ENCODE results near the gene DUSP6. TPM values are rescaled to one million over a fixed set of nuclear protein-coding genes. Genes with fewer than 3 reads are reported as not detected.

The DUSP6 gene, protein sequence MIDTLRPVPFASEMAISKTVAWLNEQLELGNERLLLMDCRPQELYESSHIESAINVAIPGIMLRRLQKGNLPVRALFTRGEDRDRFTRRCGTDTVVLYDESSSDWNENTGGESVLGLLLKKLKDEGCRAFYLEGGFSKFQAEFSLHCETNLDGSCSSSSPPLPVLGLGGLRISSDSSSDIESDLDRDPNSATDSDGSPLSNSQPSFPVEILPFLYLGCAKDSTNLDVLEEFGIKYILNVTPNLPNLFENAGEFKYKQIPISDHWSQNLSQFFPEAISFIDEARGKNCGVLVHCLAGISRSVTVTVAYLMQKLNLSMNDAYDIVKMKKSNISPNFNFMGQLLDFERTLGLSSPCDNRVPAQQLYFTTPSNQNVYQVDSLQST
- 10 to 100 TPM; 23.1 to 63.0 (median 35.7) TPM for polyA plus RNA-seq (ENCODE audit: low read depth in 6 of 6)

DNA sequence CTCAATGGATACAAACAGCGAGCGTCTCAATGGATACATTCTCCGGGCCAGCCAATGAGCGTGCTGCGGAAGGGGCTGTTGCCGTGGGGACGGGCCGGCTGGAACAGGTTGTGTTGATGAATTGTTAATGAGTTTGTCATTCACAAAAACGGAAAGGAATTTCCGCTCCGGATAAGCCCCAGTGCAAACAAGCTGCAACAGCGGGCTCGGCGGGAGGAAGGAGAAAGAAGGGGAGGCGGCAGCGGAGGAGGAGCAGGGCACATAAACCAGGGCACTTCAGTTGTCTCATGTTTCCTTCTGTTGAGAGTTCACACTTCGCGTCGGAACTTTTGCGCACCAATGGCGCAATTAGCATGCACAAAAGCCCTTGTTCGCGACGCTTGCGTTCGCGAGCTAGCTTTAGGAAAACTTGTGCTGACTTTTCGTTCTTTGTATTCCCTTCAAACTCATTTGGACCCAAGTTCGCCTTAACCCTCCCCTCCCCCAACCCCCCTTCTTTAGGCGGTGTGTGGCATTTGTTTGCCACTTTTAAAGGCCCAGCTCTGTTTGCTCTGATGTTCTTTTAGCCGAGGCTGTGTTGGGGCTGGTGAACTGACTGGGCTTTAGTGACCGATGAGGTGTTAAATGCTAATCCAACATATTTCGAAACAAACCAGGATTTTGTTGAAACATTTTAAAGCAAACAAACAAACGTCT, at the start of gene DUSP6:
DUSP6 (minus strand) TSS at position 10 of the 696 bp plus-strand sequence. CDS start 462 bp downstream, outside the sequence.
- H3K9me3 Mint-ChIP-seq = no peaks in the 10 kb centered on the region
- no peaks in the 10 kb centered on the region for H3K36me3 Mint-ChIP-seq
- H3K4me3 Mint-ChIP-seq = peak within 1 kb of the TSS; percentile 96 to 100 (median 96)
- ATAC-seq (ENCODE audit: low read depth in 2 of 2) (peak; percentile 55 to 58), DNase-seq (peak; percentile 85)
- peaks cover 40 to 69% (median 57%) of the 10 kb centered on the region in 3 donors for H3K4me1 Mint-ChIP-seq
- peak within 1 kb of the TSS; percentile 91 to 99 (median 98) for H3K27ac Mint-ChIP-seq
- H3K27me3 Mint-ChIP-seq = no peaks in the 10 kb centered on the region

DNA sequence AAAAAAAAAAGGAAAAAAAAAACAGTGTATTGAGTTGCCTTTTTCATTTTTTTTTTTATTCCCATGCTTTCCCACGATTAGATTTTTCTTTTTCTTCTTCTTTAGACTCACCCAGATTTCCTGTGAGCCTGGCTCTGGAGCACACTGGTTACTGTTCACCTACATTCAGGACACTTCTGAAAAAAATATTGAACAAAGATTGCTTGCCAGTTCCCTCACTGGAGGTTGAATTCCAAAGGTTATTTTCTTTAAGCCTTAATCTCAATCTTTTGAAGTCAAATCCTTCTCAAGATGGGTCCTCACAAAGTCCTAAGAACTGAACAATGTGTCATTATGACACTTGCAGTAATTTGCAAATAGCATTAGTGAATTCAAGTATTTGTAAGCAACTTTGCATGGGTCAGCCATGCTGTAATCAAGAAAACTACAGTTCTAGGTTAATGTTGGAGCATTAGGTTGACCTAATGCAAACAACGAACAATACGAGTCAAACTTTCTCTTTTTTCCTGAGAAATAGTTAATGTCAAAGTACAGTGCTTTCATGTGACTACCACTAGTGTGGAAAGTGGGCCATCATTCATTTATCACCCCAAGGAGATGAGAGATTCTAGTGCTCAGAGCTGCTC, 49.2 kb upstream of the DUSP6 start:
- Mint-ChIP-seq H3K36me3 (peaks cover 4 to 14% of the 10 kb centered on the region in 2 donors), H3K9me3 (peaks cover 0 to 2% (median 0%) of the 10 kb centered on the region in 7 donors), H3K4me3 (no peak overlapping the region), H3K27me3 (no peaks in the 10 kb centered on the region), H3K4me1 (peaks cover 5 to 12% (median 9%) of the 10 kb centered on the region in 3 donors), H3K27ac (peak overlapping the region in 1 of 6 donors; percentile 1)
- ATAC-seq (ENCODE audit: low read depth in 2 of 2) (no peak), DNase-seq (no peak)

DNA sequence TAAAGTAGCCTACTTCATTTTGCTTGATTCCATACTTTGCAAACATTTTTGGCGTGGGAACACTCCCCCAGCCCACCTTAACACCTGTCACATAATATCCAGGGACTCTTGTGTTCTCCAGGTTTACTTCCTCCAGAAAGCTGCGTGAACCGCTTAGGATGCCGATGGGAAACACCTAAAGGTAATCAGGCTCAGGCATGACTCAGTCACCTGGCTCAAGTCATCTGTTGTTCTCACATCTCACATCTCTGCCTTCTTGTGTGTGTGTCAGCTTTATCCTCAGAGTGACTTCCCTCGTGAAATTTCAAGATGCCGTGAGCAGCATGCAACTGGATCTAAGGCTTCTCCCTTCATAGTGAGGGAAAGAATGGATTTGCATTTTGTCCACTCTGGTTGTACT, 48.1 kb upstream of the DUSP6 start:
- H3K9me3 Mint-ChIP-seq = peaks cover 0 to 2% (median 0%) of the 10 kb centered on the region in 7 donors
- H3K36me3 Mint-ChIP-seq = peaks cover 4 to 14% of the 10 kb centered on the region in 2 donors
- no peaks in the 10 kb centered on the region for H3K27me3 Mint-ChIP-seq
- peaks cover 5 to 12% (median 9%) of the 10 kb centered on the region in 3 donors for H3K4me1 Mint-ChIP-seq
- ATAC-seq (ENCODE audit: low read depth in 2 of 2) (no peak), DNase-seq (no peak)
- peak overlapping the region in 1 of 6 donors; percentile 44 for H3K27ac Mint-ChIP-seq
- no peak overlapping the region for H3K4me3 Mint-ChIP-seq

DNA sequence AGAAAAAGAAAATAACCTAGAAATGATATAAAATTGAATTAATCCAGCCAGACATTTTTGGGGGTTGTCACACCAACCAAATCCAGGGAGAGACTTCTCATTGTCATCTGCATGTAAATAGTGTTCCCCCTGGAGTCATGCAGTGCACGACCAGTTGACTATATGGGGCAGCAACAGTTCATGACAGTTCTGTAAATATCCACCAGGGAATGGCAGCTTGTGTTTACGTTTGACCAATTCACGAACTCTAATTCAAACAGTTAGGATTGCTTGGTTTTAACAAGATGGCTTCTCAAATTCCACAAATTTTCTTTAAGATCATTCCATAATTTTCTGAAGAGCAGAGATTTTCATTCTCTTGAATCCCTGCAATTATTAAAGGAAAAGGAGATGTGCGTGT, 43.4 kb upstream of the DUSP6 start:
- peaks cover 6 to 20% (median 12%) of the 10 kb centered on the region in 3 donors for H3K4me1 Mint-ChIP-seq
- DNase-seq (no peak), ATAC-seq (ENCODE audit: low read depth in 2 of 2) (no peak)
- no peaks in the 10 kb centered on the region for H3K27me3 Mint-ChIP-seq
- H3K4me3 Mint-ChIP-seq = no peak overlapping the region
- no peaks in the 10 kb centered on the region for H3K36me3 Mint-ChIP-seq
- H3K27ac Mint-ChIP-seq = peak overlapping the region in 1 of 6 donors; percentile 27
- no peaks in the 10 kb centered on the region for H3K9me3 Mint-ChIP-seq

DNA sequence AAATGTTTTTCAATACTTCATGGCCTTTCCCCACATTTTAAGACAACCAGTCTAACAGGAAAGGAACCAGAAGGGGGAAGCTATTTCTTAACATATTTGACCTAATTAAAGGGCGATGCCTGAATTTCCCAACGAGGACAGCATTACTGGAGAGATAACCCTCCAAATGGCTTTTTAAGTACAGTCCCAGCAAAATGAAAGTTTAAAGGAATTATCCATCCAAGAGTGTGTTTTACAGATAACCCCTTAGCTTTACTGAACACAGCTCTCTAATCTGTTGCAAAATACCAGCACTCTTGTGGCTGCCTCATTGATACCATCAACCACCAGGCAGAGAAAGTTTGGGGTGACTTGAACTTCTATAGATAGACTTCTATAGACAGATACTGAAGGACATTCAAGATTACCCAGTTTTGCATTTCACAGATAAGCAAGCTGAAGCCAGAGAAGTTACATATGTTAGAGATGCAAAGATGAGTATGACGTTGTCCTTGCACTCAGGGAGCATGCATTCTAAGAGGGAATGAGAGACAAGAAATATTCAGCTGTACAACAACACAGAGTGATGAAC, 41.3 kb upstream of the DUSP6 start:
- DNase-seq (no peak), ATAC-seq (ENCODE audit: low read depth in 2 of 2) (no peak)
- Mint-ChIP-seq H3K36me3 (no peaks in the 10 kb centered on the region), H3K27me3 (no peaks in the 10 kb centered on the region), H3K4me3 (no peak overlapping the region), H3K9me3 (no peaks in the 10 kb centered on the region), H3K27ac (no peak overlapping the region), H3K4me1 (peaks cover 16 to 33% (median 27%) of the 10 kb centered on the region in 3 donors)

DNA sequence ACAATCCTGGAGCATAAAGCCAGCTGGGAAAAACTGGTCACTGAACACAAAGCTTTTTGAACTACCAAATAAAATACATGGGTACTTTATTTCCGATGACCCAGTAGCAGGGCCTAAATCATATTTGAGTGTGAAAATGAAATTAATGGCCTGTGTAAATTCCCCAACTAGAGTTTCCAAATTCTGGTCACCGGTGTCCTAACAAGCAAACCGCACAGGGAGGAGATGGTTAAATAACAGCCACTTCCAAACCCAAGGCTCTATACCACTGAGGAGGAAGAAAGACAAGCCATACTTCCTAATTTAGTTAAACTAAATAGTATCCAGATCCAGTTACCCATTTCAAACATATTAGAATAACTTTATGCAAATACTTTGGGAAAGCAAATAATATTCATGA, 40.1 kb upstream of the DUSP6 start:
- Mint-ChIP-seq H3K9me3 (no peaks in the 10 kb centered on the region), H3K4me1 (peaks cover 12 to 22% (median 19%) of the 10 kb centered on the region in 3 donors), H3K4me3 (no peak overlapping the region), H3K27me3 (no peaks in the 10 kb centered on the region), H3K36me3 (no peaks in the 10 kb centered on the region), H3K27ac (peak overlapping the region in 1 of 6 donors; percentile 49)
- DNase-seq (no peak), ATAC-seq (ENCODE audit: low read depth in 2 of 2) (no peak)

DNA sequence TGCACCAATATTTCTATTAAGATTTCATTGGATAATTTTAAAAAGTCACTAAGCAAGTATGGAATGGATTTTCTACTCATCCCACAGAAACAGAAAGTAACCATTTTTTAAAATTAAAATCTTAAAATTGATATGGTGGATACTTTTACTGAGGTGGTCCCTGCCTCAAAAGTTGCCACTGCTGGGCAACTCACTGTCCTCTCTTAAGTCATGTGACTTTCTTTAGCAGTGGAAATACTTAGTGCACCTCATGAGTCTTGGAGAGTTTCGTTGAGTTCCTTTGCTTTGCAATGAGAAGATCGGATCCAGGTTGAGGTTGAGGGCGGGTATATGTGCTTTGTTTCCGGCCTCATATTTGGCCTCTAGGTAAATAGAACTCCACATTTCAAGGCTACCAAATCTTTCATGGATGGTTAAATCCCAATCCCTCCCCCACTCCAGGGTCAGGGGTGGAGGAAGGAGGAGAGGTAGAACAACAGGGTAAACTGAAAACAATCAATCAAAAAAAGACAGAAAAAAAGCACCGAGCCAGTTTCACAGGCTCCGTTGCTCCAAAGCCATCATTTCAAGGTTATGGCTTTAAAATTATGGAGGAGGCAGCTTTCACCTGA, 39.5 kb upstream of the DUSP6 start:
- DNase-seq (no peak), ATAC-seq (ENCODE audit: low read depth in 2 of 2) (no peak)
- no peaks in the 10 kb centered on the region for H3K9me3 Mint-ChIP-seq
- H3K27ac Mint-ChIP-seq = peak overlapping the region in 2 of 6 donors; percentile 36 to 49
- no peaks in the 10 kb centered on the region for H3K36me3 Mint-ChIP-seq
- H3K4me1 Mint-ChIP-seq = peaks cover 12 to 22% (median 19%) of the 10 kb centered on the region in 3 donors
- no peaks in the 10 kb centered on the region for H3K27me3 Mint-ChIP-seq
- H3K4me3 Mint-ChIP-seq = no peak overlapping the region

DNA sequence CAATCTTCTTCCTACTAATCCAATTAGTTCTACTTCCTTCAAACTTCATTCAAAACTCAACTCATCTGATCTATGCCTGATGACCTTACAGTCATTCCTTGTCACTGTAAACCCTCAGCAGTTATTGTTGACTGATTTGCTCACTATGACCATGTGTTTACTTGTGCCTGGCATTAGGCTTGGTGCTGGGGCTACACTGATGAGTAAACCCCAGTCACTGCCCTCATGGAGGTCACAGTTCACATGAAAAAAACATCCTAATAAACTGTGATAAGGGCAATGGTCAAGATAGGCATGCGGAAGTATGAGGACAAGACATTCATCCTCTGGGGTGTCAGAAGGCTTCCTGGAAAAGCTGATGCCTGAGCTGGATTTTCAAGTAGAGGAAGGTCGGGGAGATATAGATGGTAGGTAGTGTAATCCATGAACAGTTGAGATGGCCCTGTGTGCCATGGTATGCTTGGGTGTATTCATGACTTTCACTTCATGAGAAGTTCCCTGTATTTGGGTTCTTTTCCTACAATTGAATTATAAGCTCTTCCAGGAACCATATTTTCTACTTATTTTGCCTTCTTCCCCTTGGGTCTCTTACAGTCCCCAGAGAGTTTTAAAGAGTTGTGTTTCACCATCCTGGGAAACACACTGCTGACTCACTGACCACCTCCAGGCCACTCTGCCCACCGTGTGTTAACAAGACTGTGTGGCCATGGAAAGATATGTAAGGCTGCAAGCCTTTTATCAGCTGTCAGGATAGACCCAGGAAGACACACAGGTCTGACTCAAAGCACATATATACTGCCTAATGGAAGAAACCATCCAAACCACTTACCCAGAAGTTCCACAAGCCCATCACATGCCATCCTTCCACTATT, 38.7 kb upstream of the DUSP6 start:
- Mint-ChIP-seq H3K36me3 (no peaks in the 10 kb centered on the region), H3K27me3 (no peaks in the 10 kb centered on the region), H3K9me3 (no peaks in the 10 kb centered on the region), H3K4me3 (peak overlapping the region in 1 of 8 donors; percentile 74), H3K4me1 (peaks cover 12 to 22% (median 19%) of the 10 kb centered on the region in 3 donors), H3K27ac (no peak overlapping the region)
- DNase-seq (no peak), ATAC-seq (ENCODE audit: low read depth in 2 of 2) (no peak)

DNA sequence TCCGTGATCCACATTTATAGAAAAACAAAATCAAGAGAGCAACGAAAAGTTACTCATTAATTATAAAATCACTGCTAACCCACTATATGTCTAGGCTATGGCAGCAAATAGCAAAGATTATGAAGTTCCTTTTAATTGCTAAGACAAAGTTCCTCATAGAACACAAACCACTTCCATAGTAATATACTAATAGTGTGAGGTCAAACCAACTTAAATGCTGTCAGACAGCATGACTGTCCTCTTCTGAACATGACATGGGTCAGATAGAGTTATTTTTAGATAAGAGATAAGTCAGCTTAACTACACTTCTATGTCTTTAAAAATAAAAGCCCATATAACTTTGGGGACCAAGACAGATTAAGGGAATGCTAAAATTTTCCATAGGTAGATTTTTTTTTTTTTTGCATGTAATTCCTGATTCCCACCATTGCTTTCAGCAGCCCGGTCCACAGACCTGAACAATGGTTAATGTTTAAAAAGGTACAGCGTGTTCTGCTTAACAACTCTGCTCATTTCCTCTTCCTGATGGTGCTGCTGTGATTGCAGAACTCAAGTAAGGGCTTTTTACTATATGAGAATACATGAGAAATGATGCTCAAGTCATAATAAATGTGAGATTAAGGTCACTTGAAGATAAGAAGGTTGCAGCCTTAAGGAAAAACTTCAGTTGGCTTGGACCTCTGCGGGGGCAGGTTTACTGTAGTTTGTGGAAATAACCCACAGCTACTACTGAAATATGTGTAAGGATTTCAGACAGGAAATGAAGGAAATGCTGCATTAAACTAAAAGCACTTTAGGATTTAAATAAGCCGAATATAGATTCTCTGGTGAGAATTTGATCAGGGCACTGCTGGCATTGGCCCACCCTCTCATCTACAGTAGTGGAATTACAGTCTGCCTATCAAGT, 37.7 kb upstream of the DUSP6 start:
- Mint-ChIP-seq H3K36me3 (no peaks in the 10 kb centered on the region), H3K4me1 (peaks cover 12 to 22% (median 19%) of the 10 kb centered on the region in 3 donors), H3K9me3 (no peaks in the 10 kb centered on the region), H3K27me3 (no peaks in the 10 kb centered on the region), H3K4me3 (peak overlapping the region in 5 of 8 donors; percentile 7 to 42 (median 26)), H3K27ac (peak overlapping the region in 1 of 6 donors; percentile 13)
- peak; percentile 48 to 63 for ATAC-seq (ENCODE audit: low read depth in 2 of 2)
- no peak for DNase-seq

DNA sequence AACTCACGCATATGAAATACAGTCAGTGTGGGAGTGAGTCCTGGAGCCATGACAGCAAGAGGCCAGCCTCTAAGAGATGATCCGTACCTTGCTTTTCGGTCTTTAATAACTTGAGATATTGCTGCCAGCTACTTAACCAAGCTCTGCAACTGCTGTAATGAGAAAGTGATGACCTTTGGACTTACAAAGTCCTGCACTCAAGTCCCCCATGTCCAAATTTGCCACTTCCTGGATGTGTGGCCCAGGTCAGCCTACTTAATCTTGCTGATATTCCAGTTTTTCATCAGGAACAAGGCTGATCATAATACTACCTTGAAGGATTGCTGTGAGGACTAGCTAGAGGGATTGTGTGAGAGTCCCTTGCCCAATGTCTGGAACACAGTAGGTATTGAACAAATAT, 33.8 kb upstream of the DUSP6 start:
- H3K9me3 Mint-ChIP-seq = no peaks in the 10 kb centered on the region

DNA sequence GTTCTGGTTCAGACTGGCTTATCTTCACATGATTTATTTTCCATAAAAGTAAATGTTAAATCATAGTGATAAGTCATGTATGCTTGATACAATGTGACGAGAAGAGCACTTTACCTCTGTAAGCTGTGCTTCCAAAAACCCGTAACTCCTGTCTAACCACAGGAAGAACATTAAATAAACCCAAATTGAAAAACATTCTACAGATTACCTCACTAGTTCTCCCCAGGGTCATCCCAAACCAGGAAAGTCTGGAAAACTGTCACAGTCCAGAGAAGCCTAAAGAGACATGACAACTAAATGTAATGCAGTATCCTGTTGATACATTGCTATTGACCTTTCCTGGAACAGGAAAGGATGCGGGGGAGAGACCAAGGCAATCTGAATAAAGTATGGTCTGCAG, 32.5 kb upstream of the DUSP6 start:
- H3K36me3 Mint-ChIP-seq = no peaks in the 10 kb centered on the region
- ATAC-seq (ENCODE audit: low read depth in 2 of 2) (no peak), DNase-seq (no peak)
- peaks cover 5 to 10% (median 7%) of the 10 kb centered on the region in 3 donors for H3K4me1 Mint-ChIP-seq
- no peaks in the 10 kb centered on the region for H3K9me3 Mint-ChIP-seq
- no peak overlapping the region for H3K27ac Mint-ChIP-seq
- no peak overlapping the region for H3K4me3 Mint-ChIP-seq
- peaks cover 0 to 4% (median 0%) of the 10 kb centered on the region in 3 donors for H3K27me3 Mint-ChIP-seq

More for the DNA sequence above, 33.8 kb upstream of the DUSP6 start:
- H3K27me3 Mint-ChIP-seq = peaks cover 0 to 4% (median 0%) of the 10 kb centered on the region in 3 donors
- DNase-seq (no peak), ATAC-seq (ENCODE audit: low read depth in 2 of 2) (no peak)
- no peak overlapping the region for H3K4me3 Mint-ChIP-seq
- peaks cover 15 to 23% (median 19%) of the 10 kb centered on the region in 3 donors for H3K4me1 Mint-ChIP-seq
- no peaks in the 10 kb centered on the region for H3K36me3 Mint-ChIP-seq
- no peak overlapping the region for H3K27ac Mint-ChIP-seq

Data from naive B cell (primary cell).